ENCODE results near the gene CADPS.

The CADPS gene

GRCh38 chr3:62502315-62503300 lies 372.6 kb downstream of the CADPS start:
- no peak for DNase-seq (ENCODE audit: low read depth in 2 of 2)

- no peak for DNase-seq (ENCODE audit: low read depth in 2 of 2)
Observed at GRCh38 chr3:62501289-62501668, 373.9 kb downstream of the CADPS start.

GRCh38 chr3:62500556-62501288 lies 374.5 kb downstream of the CADPS start:
- DNase-seq (ENCODE audit: low read depth in 2 of 2) = no peak

- DNase-seq (ENCODE audit: low read depth in 2 of 2) = no peak
Observed at GRCh38 chr3:62497156-62497555, 378.1 kb downstream of the CADPS start.

- DNase-seq (ENCODE audit: low read depth in 2 of 2) = no peak
Observed at GRCh38 chr3:62496503-62496902, 378.7 kb downstream of the CADPS start.

- no peak for DNase-seq (ENCODE audit: low read depth in 2 of 2)
Observed at GRCh38 chr3:62493109-62493801, 382.0 kb downstream of the CADPS start.

- no peak for DNase-seq (ENCODE audit: low read depth in 2 of 2)
Observed at GRCh38 chr3:62482961-62483360, 392.3 kb downstream of the CADPS start.

- DNase-seq (ENCODE audit: low read depth in 2 of 2) = no peak
Observed at GRCh38 chr3:62481962-62482361, 393.3 kb downstream of the CADPS start.

- no peak for DNase-seq (ENCODE audit: low read depth in 2 of 2)
Observed at GRCh38 chr3:62480056-62480455, 395.2 kb downstream of the CADPS start.

GRCh38 chr3:62479326-62479725 lies 395.9 kb downstream of the CADPS start:
- no peak for DNase-seq (ENCODE audit: low read depth in 2 of 2)

GRCh38 chr3:62475306-62475705 lies 399.9 kb downstream of the CADPS start:
- no peak for DNase-seq (ENCODE audit: low read depth in 2 of 2)

GRCh38 chr3:62467966-62468722 lies 407.1 kb downstream of the CADPS start:
- DNase-seq (ENCODE audit: low read depth in 2 of 2) = no peak

- DNase-seq (ENCODE audit: low read depth in 2 of 2) = no peak
Observed at GRCh38 chr3:62462788-62463187, 412.4 kb downstream of the CADPS start.

GRCh38 chr3:62462104-62462762 lies 413.0 kb downstream of the CADPS start:
- no peak for DNase-seq (ENCODE audit: low read depth in 2 of 2)

- no peak for DNase-seq (ENCODE audit: low read depth in 2 of 2)
Observed at GRCh38 chr3:62454916-62455315, 420.3 kb downstream of the CADPS start.

GRCh38 chr3:62453448-62453847 lies 421.8 kb downstream of the CADPS start:
- DNase-seq (ENCODE audit: low read depth in 2 of 2) = no peak

- no peak for DNase-seq (ENCODE audit: low read depth in 2 of 2)
Observed at GRCh38 chr3:62451211-62451887, 423.9 kb downstream of the CADPS start.

- DNase-seq (ENCODE audit: low read depth in 2 of 2) = no peak
Observed at GRCh38 chr3:62446337-62446940, 428.8 kb downstream of the CADPS start.

- DNase-seq (ENCODE audit: low read depth in 2 of 2) = no peak
Observed at GRCh38 chr3:62445275-62445674, 429.9 kb downstream of the CADPS start.

- DNase-seq (ENCODE audit: low read depth in 2 of 2) = no peak
Observed at GRCh38 chr3:62439978-62440377, 435.2 kb downstream of the CADPS start.
